HUES64 (cell line): ENCODE results near the gene CDH12.

Experiments
- H3K27ac ChIP-seq: 2 replicates; pipeline ENCODE4 v1.7.0; 2013; ENCODE audit warnings: low read depth, low read length, inconsistent platforms
- H3K27me3 ChIP-seq: 2 replicates; pipeline ENCODE4 v1.6.1; 2013; ENCODE audit warnings: mild to moderate bottlenecking, low read length; ENCODE audit not compliant: insufficient read depth
- H3K36me3 ChIP-seq: 2 replicates; pipeline ENCODE4 v1.6.1; 2013; ENCODE audit warnings: mild to moderate bottlenecking, low read length; ENCODE audit not compliant: insufficient read depth
- H3K4me1 ChIP-seq: 2 replicates; pipeline ENCODE4 v1.6.1; 2013; ENCODE audit warnings: mild to moderate bottlenecking, low read length, moderate library complexity; ENCODE audit not compliant: insufficient read depth
- H3K4me3 ChIP-seq: 2 replicates; pipeline ENCODE4 v1.5.1; 2013; ENCODE audit warnings: mild to moderate bottlenecking, low read length, moderate library complexity
- H3K9ac ChIP-seq: 2 replicates; pipeline ENCODE4 v1.6.1; 2013; ENCODE audit warnings: mild to moderate bottlenecking, low read depth, low read length
- H3K9me3 ChIP-seq: 2 replicates; pipeline ENCODE4 v1.6.1; 2013; ENCODE audit warnings: low read depth, low read length; ENCODE audit not compliant: insufficient read depth
- WGBS: fragments of 150-250, 120-280 bp; methylation state at CpG from one replicate; pipeline ENCODE4 v1.1.7; 2013; ENCODE audit warnings: missing lambda C conversion rate; 5-methylcytosine and 5-hydroxymethylcytosine counted together

CDH12 gene

DNA sequence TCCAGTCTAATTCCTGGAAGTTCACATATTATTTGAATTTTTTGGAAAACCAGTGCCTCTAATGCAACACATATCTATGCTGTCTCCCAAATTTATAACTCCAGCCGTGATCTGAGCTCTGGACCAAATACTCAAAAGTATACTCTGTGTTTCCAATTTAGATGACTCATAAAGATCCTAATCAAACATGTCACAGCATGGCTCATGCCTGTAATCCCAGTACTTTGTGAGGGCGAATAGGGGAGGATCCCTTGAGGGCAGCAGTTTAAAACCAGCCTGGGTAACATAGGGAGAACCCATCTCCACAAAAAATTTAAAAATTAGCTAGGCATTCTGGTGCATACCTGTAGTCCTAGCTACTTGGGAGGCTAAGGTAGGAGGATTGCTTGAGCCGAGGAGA lies 388.0 kb downstream of the CDH12 start:
- Histone ChIP-seq H3K9me3 (no peaks in the 10 kb centered on the region), H3K36me3 (no peaks in the 10 kb centered on the region), H3K27me3 (no peaks in the 10 kb centered on the region), H3K9ac (no peak overlapping the region), H3K4me3 (no peak overlapping the region), H3K27ac (no peak overlapping the region), H3K4me1 (no peaks in the 10 kb centered on the region)
- 98% methylated on average over 3 of the region's 3 CpGs for WGBS

DNA sequence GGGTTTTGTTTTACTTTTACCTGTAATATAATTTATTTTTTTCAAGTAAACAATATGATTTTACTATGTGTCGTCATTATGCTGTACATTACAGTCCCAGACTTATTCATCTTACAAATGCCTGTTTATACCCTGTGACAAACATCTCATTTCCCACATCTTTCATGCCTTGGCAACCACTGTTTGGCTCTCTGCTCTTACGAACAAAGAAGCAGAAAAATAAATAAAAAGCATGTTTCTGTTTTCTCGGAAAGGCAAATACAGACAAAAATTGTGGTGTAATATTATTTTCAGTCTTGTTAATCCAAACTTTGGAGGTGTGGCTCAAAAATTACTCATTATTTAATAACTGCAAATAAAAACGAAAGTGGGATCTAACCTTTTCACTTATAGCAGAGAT lies 393.0 kb downstream of the CDH12 start:
- Histone ChIP-seq H3K27ac (no peak overlapping the region), H3K9me3 (no peaks in the 10 kb centered on the region), H3K9ac (no peak overlapping the region), H3K4me3 (no peak overlapping the region), H3K27me3 (no peaks in the 10 kb centered on the region), H3K36me3 (no peaks in the 10 kb centered on the region), H3K4me1 (no peaks in the 10 kb centered on the region)
- WGBS = 98% methylated on average over 3 of the region's 4 CpGs

DNA sequence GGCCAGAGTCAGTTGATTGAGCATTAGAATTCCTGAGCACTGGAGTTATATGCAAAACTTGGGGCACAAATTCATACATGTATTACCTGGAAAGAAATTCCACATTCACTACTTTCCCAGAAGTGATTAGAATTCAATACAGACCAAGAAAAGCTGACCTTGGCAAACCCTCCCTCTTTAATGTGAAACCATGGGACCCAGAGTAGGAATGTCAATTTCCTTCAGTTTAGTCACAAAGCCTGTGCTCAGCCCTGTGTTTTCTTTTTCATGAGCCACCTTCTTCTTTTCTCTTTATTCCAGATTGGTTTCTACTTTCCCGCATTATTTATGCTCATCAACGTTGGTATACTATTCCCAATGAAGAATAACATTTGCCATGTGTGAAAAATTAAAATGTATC lies 420.2 kb downstream of the CDH12 start:
- no peak overlapping the region for H3K9ac ChIP-seq
- H3K4me1 ChIP-seq = no peaks in the 10 kb centered on the region
- H3K27me3 ChIP-seq = no peaks in the 10 kb centered on the region
- H3K4me3 ChIP-seq = no peak overlapping the region
- no peaks in the 10 kb centered on the region for H3K9me3 ChIP-seq
- 96% methylated on average over 2 of the region's 2 CpGs for WGBS
- no peak overlapping the region for H3K27ac ChIP-seq
- H3K36me3 ChIP-seq = no peaks in the 10 kb centered on the region

DNA sequence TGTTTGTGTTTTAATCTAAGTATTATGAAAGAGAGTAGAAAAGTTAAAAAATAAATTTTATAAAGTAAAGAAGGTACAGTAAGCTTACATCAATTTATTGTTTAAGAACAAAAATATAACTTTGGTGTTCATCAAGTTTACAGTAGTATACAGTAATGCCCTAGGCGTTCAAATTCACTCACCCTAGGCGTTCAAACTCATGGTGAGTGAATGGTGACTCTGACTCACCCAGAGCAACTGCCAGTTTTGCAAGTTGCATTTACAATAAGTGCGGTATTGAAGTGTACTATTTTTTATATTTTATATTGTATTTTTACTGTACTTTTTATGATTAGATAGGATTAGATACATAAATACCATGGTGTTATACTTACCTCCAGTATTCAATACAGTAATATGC lies 421.3 kb downstream of the CDH12 start:
- no peaks in the 10 kb centered on the region for H3K9me3 ChIP-seq
- 100% methylated on average over 2 of the region's 3 CpGs for WGBS

DNA sequence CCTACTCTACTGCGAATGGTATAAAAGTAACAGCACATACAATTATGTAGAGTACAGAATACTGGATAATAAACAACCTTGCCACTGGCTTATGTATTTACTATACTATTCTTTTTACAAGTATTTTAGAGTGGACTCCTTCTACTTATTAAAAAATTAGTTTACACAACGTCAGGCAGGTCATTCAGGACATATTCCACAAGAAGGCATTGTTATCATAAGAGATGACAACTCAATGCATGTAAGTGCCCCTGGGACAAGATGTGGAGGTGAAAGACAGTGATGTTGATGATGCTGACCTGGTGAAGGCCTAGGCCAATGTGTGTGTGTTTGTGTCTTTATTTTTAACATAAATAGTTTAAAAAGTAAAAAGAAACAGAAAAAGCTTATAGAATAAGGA lies 421.7 kb downstream of the CDH12 start:
- Histone ChIP-seq H3K36me3 (no peaks in the 10 kb centered on the region), H3K4me3 (no peak overlapping the region), H3K27me3 (no peaks in the 10 kb centered on the region), H3K9me3 (no peaks in the 10 kb centered on the region), H3K4me1 (no peaks in the 10 kb centered on the region), H3K27ac (no peak overlapping the region), H3K9ac (no peak overlapping the region)
- WGBS = 100% methylated on average over 1 of the region's 2 CpGs

More for the DNA sequence above, 421.3 kb downstream of the CDH12 start:
- H3K4me3 ChIP-seq = no peak overlapping the region
- H3K27ac ChIP-seq = no peak overlapping the region
- H3K9ac ChIP-seq = no peak overlapping the region
- H3K4me1 ChIP-seq = no peaks in the 10 kb centered on the region
- no peaks in the 10 kb centered on the region for H3K36me3 ChIP-seq
- H3K27me3 ChIP-seq = no peaks in the 10 kb centered on the region

DNA sequence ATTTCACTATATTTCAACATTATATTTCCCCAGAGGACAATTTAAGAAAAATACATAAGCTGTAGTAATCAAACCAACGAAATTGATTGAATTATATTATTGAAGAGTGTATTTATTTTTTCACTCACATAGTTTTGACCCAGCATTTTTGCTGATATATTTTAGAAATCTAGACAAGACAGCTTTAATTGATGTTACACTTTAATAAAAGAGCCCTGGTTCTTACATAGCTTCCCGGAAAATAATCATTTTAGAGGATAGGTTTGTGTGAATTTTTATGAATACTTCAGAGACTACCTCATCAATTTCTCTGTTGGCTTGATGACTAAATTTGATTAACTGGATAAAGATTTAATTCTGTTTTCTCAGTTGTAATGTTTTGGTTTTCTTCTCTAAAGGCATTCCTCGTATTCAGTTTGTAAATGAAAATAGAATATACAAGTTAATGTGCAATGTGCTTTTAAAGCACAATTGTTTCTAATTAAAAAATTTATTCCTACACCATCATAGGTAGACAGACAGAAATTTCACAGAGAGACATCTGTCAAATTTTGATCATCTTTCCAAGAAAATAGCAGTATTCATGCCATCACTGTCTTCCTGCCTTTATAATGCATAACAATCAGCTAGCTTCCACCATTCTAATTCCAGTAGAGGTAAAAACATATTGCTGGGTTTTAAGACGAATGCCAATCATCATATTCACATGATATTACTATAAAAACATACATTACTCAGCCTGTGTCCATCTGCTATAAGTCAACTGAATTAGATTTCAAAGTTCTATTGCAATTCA lies 441.4 kb downstream of the CDH12 start:
- Histone ChIP-seq H3K9me3 (no peaks in the 10 kb centered on the region), H3K27me3 (no peaks in the 10 kb centered on the region), H3K4me1 (no peaks in the 10 kb centered on the region), H3K27ac (no peak overlapping the region), H3K36me3 (no peaks in the 10 kb centered on the region), H3K4me3 (no peak overlapping the region), H3K9ac (no peak overlapping the region)
- WGBS = 88% methylated on average over 1 of the region's 4 CpGs

DNA sequence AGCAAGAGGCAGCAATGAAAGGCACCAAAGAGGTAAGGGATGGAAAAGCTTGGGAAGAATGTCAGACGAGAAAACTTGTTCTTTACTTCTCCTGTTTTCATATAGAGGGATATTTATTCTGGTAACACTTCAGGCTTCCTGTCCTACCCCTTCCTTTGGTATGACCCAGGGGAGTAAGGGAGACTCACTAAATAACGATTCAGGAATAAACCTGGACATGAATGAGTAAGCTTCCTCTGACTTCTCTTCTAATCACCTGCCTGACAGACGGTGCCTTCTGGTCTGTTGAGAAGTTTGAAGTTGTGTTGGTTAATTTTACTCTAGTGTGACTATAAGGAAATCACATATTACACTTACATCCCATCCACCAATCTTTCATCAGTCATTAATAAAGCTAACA lies 461.2 kb downstream of the CDH12 start:
- H3K9ac ChIP-seq = no peak overlapping the region
- H3K27ac ChIP-seq = no peak overlapping the region
- no peak overlapping the region for H3K4me3 ChIP-seq
- H3K27me3 ChIP-seq = no peaks in the 10 kb centered on the region
- WGBS = 85% methylated on average over 2 of the region's 3 CpGs
- H3K4me1 ChIP-seq = no peaks in the 10 kb centered on the region
- no peaks in the 10 kb centered on the region for H3K9me3 ChIP-seq
- no peaks in the 10 kb centered on the region for H3K36me3 ChIP-seq

DNA sequence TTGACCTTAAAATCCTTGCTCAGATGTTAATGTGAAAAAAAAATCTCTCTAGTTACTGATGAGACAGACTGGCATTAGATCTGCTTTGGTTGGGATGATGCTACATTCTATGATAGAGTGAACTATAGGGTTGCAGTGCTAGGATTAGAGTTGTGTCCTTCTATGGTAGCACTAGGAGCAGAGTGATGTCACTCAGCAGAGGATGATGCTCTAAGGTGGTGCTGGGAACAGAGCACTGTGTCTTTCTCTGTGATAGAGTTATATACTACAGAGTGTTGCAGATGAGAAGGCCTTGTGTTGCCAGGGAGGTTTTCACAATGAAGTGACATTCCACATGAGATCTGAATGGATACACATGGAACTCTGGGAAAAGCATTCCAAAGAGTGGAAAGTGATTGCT lies 462.3 kb downstream of the CDH12 start:
- no peaks in the 10 kb centered on the region for H3K4me1 ChIP-seq
- no peaks in the 10 kb centered on the region for H3K9me3 ChIP-seq
- no peaks in the 10 kb centered on the region for H3K36me3 ChIP-seq
- no peak overlapping the region for H3K4me3 ChIP-seq
- no peak overlapping the region for H3K9ac ChIP-seq
- H3K27ac ChIP-seq = no peak overlapping the region
- H3K27me3 ChIP-seq = no peaks in the 10 kb centered on the region

DNA sequence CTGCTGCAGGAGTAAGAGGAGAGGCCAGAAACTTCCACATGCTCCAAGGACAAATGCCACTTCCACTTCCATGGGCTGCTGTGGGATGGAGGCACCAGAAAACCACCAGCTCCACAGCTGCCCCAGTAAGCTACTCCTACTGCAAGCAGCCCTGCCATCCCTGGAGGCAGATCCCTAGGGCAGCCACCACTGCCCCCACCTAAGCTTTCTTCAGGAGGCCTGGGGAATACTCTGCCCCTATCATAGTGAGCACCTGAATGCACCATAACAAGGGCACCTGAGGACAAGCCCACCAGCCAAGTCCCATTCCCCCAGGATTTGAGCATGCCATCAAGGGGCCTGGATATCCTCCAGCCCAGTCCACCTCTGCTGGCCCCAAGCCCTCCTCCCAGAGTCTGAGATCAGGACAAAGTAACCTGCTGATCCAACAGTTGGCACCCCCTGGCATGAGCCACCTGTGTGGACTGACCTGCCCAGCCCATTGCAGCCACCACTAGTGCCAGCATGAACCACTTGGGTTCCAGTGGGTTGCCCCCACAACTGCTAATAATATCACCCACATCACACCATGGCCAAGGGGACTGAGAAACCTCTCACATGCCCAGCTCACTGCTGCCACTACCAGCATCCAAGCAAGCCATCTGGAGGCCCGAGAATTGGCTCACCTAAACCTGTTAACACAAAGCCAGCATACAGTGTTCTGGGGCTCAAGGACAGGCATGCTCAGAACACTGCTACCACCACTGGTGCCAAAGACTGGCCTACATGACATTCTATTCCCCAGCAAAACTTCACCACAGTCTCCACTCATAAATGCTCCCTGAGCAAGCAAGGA lies 480.1 kb downstream of the CDH12 start:
- no peak overlapping the region for H3K9ac ChIP-seq
- H3K9me3 ChIP-seq = no peaks in the 10 kb centered on the region
- H3K4me3 ChIP-seq = no peak overlapping the region
- H3K27me3 ChIP-seq = no peaks in the 10 kb centered on the region
- H3K36me3 ChIP-seq = no peaks in the 10 kb centered on the region
- no peak overlapping the region for H3K27ac ChIP-seq
- 91% methylated on average over 1 of the region's 1 CpG for WGBS
- no peaks in the 10 kb centered on the region for H3K4me1 ChIP-seq

DNA sequence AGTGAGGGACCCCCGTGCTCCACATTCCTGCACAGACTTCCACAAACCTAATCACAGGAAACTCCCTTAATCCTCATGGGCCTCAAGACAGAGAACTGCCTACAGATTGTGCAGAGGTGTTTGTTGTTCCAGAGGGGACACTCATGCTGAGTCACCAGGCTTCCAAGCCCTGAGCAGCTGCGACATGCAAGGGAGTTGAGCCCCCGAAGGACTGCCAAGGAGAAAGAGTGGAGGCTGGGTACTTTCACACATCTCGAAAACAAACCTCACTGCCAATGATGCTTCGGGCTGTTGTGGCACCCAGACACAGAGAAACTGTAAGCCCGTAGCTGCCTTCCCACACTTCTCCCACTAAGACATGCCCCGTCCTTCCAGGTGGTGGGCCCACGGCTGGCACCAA lies 480.8 kb downstream of the CDH12 start:
- H3K27ac ChIP-seq = no peak overlapping the region
- H3K36me3 ChIP-seq = no peaks in the 10 kb centered on the region
- H3K27me3 ChIP-seq = no peaks in the 10 kb centered on the region
- H3K4me1 ChIP-seq = no peaks in the 10 kb centered on the region
- 84% methylated on average over 8 of the region's 8 CpGs for WGBS
- H3K9ac ChIP-seq = no peak overlapping the region
- H3K4me3 ChIP-seq = no peak overlapping the region
- no peaks in the 10 kb centered on the region for H3K9me3 ChIP-seq

DNA sequence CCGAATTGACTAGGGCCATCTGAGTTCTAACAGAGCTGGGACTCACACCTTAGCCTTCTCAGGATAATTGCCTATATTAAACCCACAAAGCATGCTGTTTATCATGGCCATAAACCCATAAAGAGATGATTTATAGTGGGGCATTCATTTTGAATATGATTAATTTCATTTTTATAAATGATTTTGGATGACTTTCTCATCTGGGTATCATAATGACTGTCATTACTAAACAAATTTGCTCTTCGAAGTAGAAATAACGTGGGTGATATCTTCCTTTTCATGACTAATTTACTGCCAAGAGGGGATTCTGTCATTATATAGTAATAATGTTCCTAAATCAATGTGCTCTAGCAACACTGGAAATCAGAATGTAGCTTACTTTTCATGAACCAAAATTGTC lies 498.2 kb downstream of the CDH12 start:
- Histone ChIP-seq H3K27ac (no peak overlapping the region), H3K27me3 (no peaks in the 10 kb centered on the region), H3K9me3 (no peaks in the 10 kb centered on the region), H3K9ac (no peak overlapping the region), H3K4me3 (no peak overlapping the region), H3K36me3 (no peaks in the 10 kb centered on the region), H3K4me1 (no peaks in the 10 kb centered on the region)
- WGBS = 97% methylated on average over 1 of the region's 3 CpGs
